ENCODE data around the gene RPTOR. TPM values are rescaled to one million over a fixed set of nuclear protein-coding genes. Genes with fewer than 3 reads are reported as not detected.
A peak's percentile ranks its signal among the peaks of the same experiment; 100 is the strongest.

Gene RPTOR
- total and polyA plus RNA-seq, 2 experiments from 2014 or later: 6.6 to 16.1 TPM

DNA sequence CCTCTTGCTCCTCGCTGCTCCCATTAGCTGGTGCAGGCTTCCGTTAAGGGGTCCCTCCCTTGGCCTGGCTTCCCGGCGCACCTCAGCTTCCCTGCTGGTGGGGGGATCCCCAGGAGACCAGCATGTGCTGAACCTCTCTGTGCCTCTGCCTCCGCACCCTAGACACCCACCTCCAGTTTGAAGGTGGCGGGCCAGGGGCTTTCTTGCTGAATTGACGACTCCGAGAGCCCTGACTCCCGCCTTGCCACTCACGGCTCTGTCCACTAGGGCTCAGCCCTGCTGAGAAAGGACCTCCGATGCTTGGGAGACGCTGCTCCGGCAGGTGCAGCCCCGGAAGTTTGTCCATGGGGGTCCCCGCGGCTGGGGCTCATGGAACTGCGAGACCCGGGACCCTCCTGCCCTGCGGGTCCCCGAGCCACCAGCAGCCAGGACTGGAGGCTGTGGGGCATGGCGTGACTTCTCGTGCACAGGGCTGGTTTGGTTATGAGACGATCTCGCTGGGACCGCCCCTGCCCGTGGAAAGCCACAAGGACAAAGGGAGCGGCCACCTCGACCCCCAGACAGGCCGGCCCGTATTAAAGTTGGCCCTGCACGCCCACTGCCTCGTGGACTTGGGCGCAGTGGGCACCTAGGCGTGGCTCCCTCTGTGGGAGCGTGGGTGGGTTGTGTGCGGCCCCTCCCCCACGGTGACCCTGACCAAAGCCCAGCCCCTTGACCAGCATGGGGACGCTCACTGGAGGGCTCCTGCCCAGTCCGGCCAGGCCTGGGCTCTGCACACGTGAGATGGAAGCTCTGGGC is 455.1 kb downstream of the RPTOR start:
- DNase-seq: no peak
- Histone ChIP-seq H3K4me2 (ENCODE audit: unreplicated experiment) (no peak overlapping the region), H3K9ac (no peak overlapping the region), H3K36me3 (ENCODE audit: low read depth) (no peaks in the 10 kb centered on the region), H3K4me3 (no peak overlapping the region), H3F3A (ENCODE audit: insufficient read depth) (no peaks in the 10 kb centered on the region), H4K20me1 (ENCODE audit: insufficient read depth) (no peaks in the 10 kb centered on the region), H3K9me2 (ENCODE audit: insufficient read depth) (no peaks in the 10 kb centered on the region), H3K27me3 (replicated peaks; ENCODE audit: insufficient read depth) (peaks cover 21% of the 10 kb centered on the region), H2AFZ (no peak overlapping the region), H3K79me2 (ENCODE audit: insufficient read depth) (no peaks in the 10 kb centered on the region), H3K9me3 (ENCODE audit: low read depth) (no peaks in the 10 kb centered on the region), H3K27ac (no peak overlapping the region), H3K4me1 (ENCODE audit: insufficient read depth) (0 out of 2 replicates have a peak, but pooled peaks cover 5% of the 10 kb centered on the region)
- in situ Hi-C loops (cut with MboI): no loop called here
- no peak for TF ChIP-seq EZH2 (IDR thresholded peaks at IDR 0.05; ENCODE audit: insufficient read depth, poor library complexity, severe bottlenecking)
- TF ChIP-seq EZH2phosphoT487 (IDR thresholded peaks at IDR 0.05; ENCODE audit: insufficient read depth, low read depth): no peak
- 92 to 93% methylated on average over 29 to 38 of the region's 40 CpGs for WGBS, 2 experiments (ENCODE audit: low coverage in 1 of 2, low lambda C conversion rate in 2 of 2, missing lambda C conversion rate in 2 of 2)

DNA sequence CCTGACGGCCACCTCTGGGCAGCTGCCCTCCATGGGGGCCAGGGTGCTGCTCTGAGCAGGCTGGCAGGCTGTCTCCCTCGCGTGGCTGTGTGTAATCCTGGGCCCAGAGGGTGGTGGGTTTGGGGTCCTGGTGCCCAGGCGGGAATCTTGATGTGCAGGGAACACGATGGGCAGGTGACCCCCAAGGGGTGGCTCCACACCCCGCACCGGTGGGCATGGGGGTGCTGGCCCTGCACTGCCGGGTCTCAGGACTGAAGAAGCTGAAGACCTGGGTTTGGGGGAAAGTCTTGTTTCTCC is 455.6 kb downstream of the RPTOR start:
- 82% methylated on average over 8 of the region's 8 CpGs for WGBS, 2 experiments (ENCODE audit: low coverage in 1 of 2, low lambda C conversion rate in 2 of 2, missing lambda C conversion rate in 2 of 2)
- Histone ChIP-seq H2AFZ (no peak overlapping the region), H3K27ac (no peak overlapping the region), H3K9ac (no peak overlapping the region), H3K4me2 (ENCODE audit: unreplicated experiment) (no peak overlapping the region), H3K9me2 (ENCODE audit: insufficient read depth) (no peaks in the 10 kb centered on the region), H3F3A (ENCODE audit: insufficient read depth) (no peaks in the 10 kb centered on the region), H4K20me1 (ENCODE audit: insufficient read depth) (no peaks in the 10 kb centered on the region), H3K4me1 (ENCODE audit: insufficient read depth) (0 out of 2 replicates have a peak, but pooled peaks cover 5% of the 10 kb centered on the region), H3K27me3 (replicated peaks; ENCODE audit: insufficient read depth) (peaks cover 27% of the 10 kb centered on the region), H3K9me3 (ENCODE audit: low read depth) (no peaks in the 10 kb centered on the region), H3K4me3 (no peak overlapping the region), H3K36me3 (ENCODE audit: low read depth) (no peaks in the 10 kb centered on the region), H3K79me2 (ENCODE audit: insufficient read depth) (no peaks in the 10 kb centered on the region)
- no peak for DNase-seq
- in situ Hi-C loops (cut with MboI): no loop called here
- TF ChIP-seq EZH2 (IDR thresholded peaks at IDR 0.05; ENCODE audit: insufficient read depth, poor library complexity, severe bottlenecking): no peak

DNA sequence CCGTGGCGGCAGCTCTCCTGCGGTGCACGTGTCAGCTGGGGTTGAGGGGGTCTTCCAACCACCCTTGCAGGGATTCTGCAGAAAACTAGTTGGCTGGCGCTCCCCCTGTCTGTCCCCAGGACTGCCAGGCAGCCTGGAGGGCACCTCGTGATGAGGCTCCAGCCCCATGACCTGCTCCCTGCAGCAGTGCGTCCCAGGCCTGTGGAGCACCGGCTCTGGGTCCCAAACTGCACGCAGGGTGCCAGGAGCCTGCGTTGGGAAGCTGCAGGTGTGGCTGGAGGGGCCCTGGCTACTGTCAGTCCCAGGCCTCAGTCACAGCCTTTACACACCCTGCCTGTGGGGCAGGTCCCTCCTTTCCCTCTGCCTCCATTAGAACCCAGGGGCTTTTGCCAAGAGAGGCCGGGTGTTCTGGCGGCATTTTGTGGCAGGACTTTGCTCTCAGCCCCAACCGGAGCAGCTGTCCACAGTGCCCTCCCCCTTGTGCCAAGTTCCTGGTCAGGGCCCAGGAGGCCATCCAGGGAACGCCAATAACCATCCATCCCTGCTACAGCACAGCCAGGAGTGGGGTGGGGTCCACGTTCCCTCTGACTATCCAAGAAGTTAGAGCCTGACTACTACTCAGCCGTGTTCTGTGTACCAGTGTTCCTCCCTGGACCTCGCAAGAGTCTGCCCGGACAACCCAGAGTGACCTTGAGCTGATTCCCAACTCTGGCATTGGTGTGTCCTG is 456.2 kb downstream of the RPTOR start:
- Histone ChIP-seq H2AFZ (no peak overlapping the region), H3K9me3 (ENCODE audit: low read depth) (no peaks in the 10 kb centered on the region), H4K20me1 (ENCODE audit: insufficient read depth) (no peaks in the 10 kb centered on the region), H3F3A (ENCODE audit: insufficient read depth) (no peaks in the 10 kb centered on the region), H3K27me3 (replicated peaks; ENCODE audit: insufficient read depth) (peaks cover 27% of the 10 kb centered on the region), H3K9me2 (ENCODE audit: insufficient read depth) (no peaks in the 10 kb centered on the region), H3K9ac (no peak overlapping the region), H3K4me3 (no peak overlapping the region), H3K79me2 (ENCODE audit: insufficient read depth) (no peaks in the 10 kb centered on the region), H3K36me3 (ENCODE audit: low read depth) (no peaks in the 10 kb centered on the region), H3K4me1 (ENCODE audit: insufficient read depth) (0 out of 2 replicates have a peak, but pooled peaks cover 5% of the 10 kb centered on the region), H3K4me2 (ENCODE audit: unreplicated experiment) (no peak overlapping the region), H3K27ac (no peak overlapping the region)
- 48 to 55% methylated on average over 18 of the region's 18 CpGs for WGBS, 2 experiments (ENCODE audit: low coverage in 1 of 2, low lambda C conversion rate in 2 of 2, missing lambda C conversion rate in 2 of 2)
- no peak for DNase-seq
- TF ChIP-seq EZH2 (IDR thresholded peaks at IDR 0.05; ENCODE audit: insufficient read depth, poor library complexity, severe bottlenecking): no peak
- TF ChIP-seq EZH2phosphoT487 (IDR thresholded peaks at IDR 0.05; ENCODE audit: insufficient read depth, low read depth): no peak
- in situ Hi-C loops (cut with MboI): no loop called here

DNA sequence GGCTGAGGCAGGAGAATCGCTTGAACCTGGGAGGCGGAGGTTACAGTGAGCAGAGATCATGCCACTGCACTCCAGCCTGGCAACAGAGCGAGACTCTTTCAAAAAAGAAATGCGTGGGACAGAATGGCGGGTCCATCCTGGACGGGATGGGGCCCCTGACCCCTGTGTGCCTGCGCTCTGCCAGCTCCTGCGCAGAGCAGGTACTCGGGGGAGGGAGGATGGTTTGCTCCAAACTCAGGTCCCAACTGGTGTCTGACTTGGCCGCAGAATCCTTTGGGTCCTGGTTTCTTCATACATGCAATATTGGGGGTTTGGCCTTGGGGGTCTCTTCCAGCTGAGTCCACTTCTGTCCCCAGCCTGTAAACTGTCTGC is 457.4 kb downstream of the RPTOR start:
- in situ Hi-C loops (cut with MboI): no loop called here
- no peak overlapping the region for H3K9ac ChIP-seq
- no peak for TF ChIP-seq EZH2 (IDR thresholded peaks at IDR 0.05; ENCODE audit: insufficient read depth, poor library complexity, severe bottlenecking)
- TF ChIP-seq EZH2phosphoT487 (IDR thresholded peaks at IDR 0.05; ENCODE audit: insufficient read depth, low read depth): no peak
- peaks cover 32% of the 10 kb centered on the region for H3K27me3 ChIP-seq (replicated peaks; ENCODE audit: insufficient read depth)
- H3K9me3 ChIP-seq (ENCODE audit: low read depth): no peaks in the 10 kb centered on the region
- DNase-seq: no peak
- H3K4me1 ChIP-seq (ENCODE audit: insufficient read depth): 0 out of 2 replicates have a peak, but pooled peaks cover 5% of the 10 kb centered on the region
- 82 to 84% methylated on average over 8 to 10 of the region's 10 CpGs for WGBS, 2 experiments (ENCODE audit: low coverage in 1 of 2, low lambda C conversion rate in 2 of 2, missing lambda C conversion rate in 2 of 2)
- peaks cover 4% of the 10 kb centered on the region; the same call in 1 of the 2 replicates for H3F3A ChIP-seq (ENCODE audit: insufficient read depth)
- H4K20me1 ChIP-seq (ENCODE audit: insufficient read depth): no peaks in the 10 kb centered on the region
- peak overlapping the region; percentile 3 for H3K4me2 ChIP-seq (ENCODE audit: unreplicated experiment)
- no peaks in the 10 kb centered on the region for H3K79me2 ChIP-seq (ENCODE audit: insufficient read depth)
- no peaks in the 10 kb centered on the region for H3K36me3 ChIP-seq (ENCODE audit: low read depth)
- no peak overlapping the region for H3K4me3 ChIP-seq
- no peak overlapping the region for H2AFZ ChIP-seq
- H3K9me2 ChIP-seq (ENCODE audit: insufficient read depth): no peaks in the 10 kb centered on the region
- H3K27ac ChIP-seq: no peak overlapping the region
